SK-N-SH (cell line): Measurements from ENCODE around the gene NUP62CL. TPM values are rescaled to one million over a fixed set of nuclear protein-coding genes. Genes with fewer than 3 reads are reported as not detected.

Source experiments
- CTCF ChIA-PET: fragments of 300-600, 350-600 bp; formaldehyde crosslinking; extraction: SDS; loops from one replicate; lab custom pipeline; 2021; lab: Yijun Ruan, JAX
- POLR2A ChIA-PET: fragments of 350-600 bp; sonication (Branson Sonifier 250); formaldehyde crosslinking; extraction: SDS; loops from one replicate; lab custom pipeline; 2020; ENCODE audit warnings: antibody characterized with exemption, inconsistent platforms; lab: Yijun Ruan, JAX
- DNase-seq: peaks from one replicate; pipeline ENCODE4 v3.0.0; 2012
- H2AFZ ChIP-seq: fragments of 200-600 bp; sonication (generic); 2 replicates; pipeline ENCODE4 v1.8.1; 2016; ENCODE audit warnings: antibody characterized with exemption, mild to moderate bottlenecking, low read depth
- H3F3A ChIP-seq: fragments of 200-600 bp; sonication (generic); replicated peaks from 2 replicates; pipeline ENCODE3; 2016; ENCODE audit warnings: antibody characterized with exemption, mild to moderate bottlenecking; ENCODE audit not compliant: insufficient read depth
- H3K27ac ChIP-seq, 2 experiments: fragments of 200-500 bp in 1 of 2; fragments of 200-600 bp in 1 of 2; sonication (Bioruptor generic) in 1 of 2; sonication (generic), shearing (Covaris generic) in 1 of 2; 2 replicates each; pipeline versions ENCODE4 v1.5.1 to v1.6.1; 2014 to 2016; ENCODE audit warnings: low read depth in 2 of 2, inconsistent platforms in 1 of 2, low read length in 1 of 2, mild to moderate bottlenecking in 1 of 2, mixed read lengths in 1 of 2
- H3K27me3 ChIP-seq: fragments of 200-600 bp; sonication (generic), shearing (Covaris generic); 2 replicates; pipeline ENCODE4 v1.6.1; 2016; ENCODE audit warnings: mixed run types; ENCODE audit not compliant: insufficient read depth
- H3K36me3 ChIP-seq, 2 experiments: fragments of 200-500 bp in 1 of 2; fragments of 200-600 bp in 1 of 2; sonication (Bioruptor generic) in 1 of 2; sonication (generic) in 1 of 2; replicated peaks in 1 of 2; 2 replicates each; pipeline versions ENCODE3 to v1.5.1; 2014 to 2016; ENCODE audit warnings: low read length in 1 of 2, mild to moderate bottlenecking in 1 of 2; ENCODE audit not compliant: insufficient read depth in 2 of 2, control insufficient read depth in 1 of 2
- H3K4me1 ChIP-seq, 2 experiments: fragments of 200-500 bp in 1 of 2; fragments of 200-600 bp in 1 of 2; sonication (Bioruptor generic) in 1 of 2; sonication (generic), shearing (Covaris generic) in 1 of 2; 2 replicates each; pipeline versions ENCODE4 v1.5.1 to v1.6.1; 2014 to 2016; ENCODE audit warnings: low read depth in 1 of 2, low read length in 1 of 2, mixed run types in 1 of 2; ENCODE audit not compliant: insufficient read depth in 2 of 2, control insufficient read depth in 1 of 2
- H3K4me2 ChIP-seq: fragments of 200-600 bp; sonication (generic), shearing (Covaris generic); 2 replicates; pipeline ENCODE4 v1.6.1; 2017; ENCODE audit warnings: mixed run types
- H3K4me3 ChIP-seq, 2 experiments: fragments of 200-500 bp in 1 of 2; fragments of 200-600 bp in 1 of 2; sonication (Bioruptor generic) in 1 of 2; sonication (generic), shearing (Covaris generic) in 1 of 2; 2 replicates each; pipeline versions ENCODE4 v1.5.1 to v1.8.1; 2014 to 2016; ENCODE audit warnings: low read depth in 2 of 2, inconsistent platforms in 1 of 2, low read length in 1 of 2, mild to moderate bottlenecking in 1 of 2, mixed read lengths in 1 of 2, moderate library complexity in 1 of 2
- H3K79me2 ChIP-seq: fragments of 200-600 bp; sonication (generic); 2 replicates; pipeline ENCODE4 v1.8.1; 2017; ENCODE audit warnings: mild to moderate bottlenecking; ENCODE audit not compliant: insufficient read depth
- H3K9ac ChIP-seq: fragments of 200-600 bp; sonication (generic); 2 replicates; pipeline ENCODE4 v1.6.1; 2017; ENCODE audit warnings: mixed run types
- H3K9me2 ChIP-seq: fragments of 200-600 bp; sonication (generic); 2 replicates; pipeline ENCODE4 v1.6.1; 2017; ENCODE audit warnings: mixed run types
- H3K9me3 ChIP-seq: fragments of 200-600 bp; sonication (generic); 2 replicates; pipeline ENCODE4 v1.6.1; 2017; ENCODE audit warnings: mixed run types, mild to moderate bottlenecking, moderate library complexity
- H4K20me1 ChIP-seq: fragments of 200-600 bp; sonication (generic); 2 replicates; pipeline ENCODE4 v1.6.1; 2017; ENCODE audit warnings: mild to moderate bottlenecking, mixed run types; ENCODE audit not compliant: insufficient read depth
- CHD2 ChIP-seq: fragments of 150-350 bp; IDR thresholded peaks from 2 replicates; pipeline ENCODE4 v1.6.1; 2018; ENCODE audit warnings: low read length; ENCODE audit not compliant: partially characterized antibody
- EP300 ChIP-seq, 2 experiments: IDR thresholded peaks; 2 replicates each; pipeline versions ENCODE4 v1.4.0 to v1.6.1; 2012; ENCODE audit warnings: borderline replicate concordance in 1 of 2, low read depth in 1 of 2, low read length in 1 of 2
- EZH2phosphoT487 ChIP-seq: fragments of 200-600 bp; sonication (generic); IDR thresholded peaks from 2 replicates; pipeline ENCODE4 v1.6.1; 2017; ENCODE audit warnings: low read depth, mixed run types, mild to moderate bottlenecking, antibody characterized with exemption, moderate library complexity, borderline replicate concordance
- FOSL2 ChIP-seq: IDR thresholded peaks from 2 replicates; pipeline ENCODE4 v1.4.0; 2012; ENCODE audit warnings: low read depth, mild to moderate bottlenecking, moderate library complexity, borderline replicate concordance
- FOXM1 ChIP-seq: IDR thresholded peaks from 2 replicates; pipeline ENCODE4 v1.4.0; 2012; ENCODE audit warnings: low read depth, mild to moderate bottlenecking
- MXI1 ChIP-seq: IDR thresholded peaks from 2 replicates; pipeline ENCODE4 v1.6.1; 2012; ENCODE audit warnings: mild to moderate bottlenecking, low read depth, low read length, improper control_type of control experiment
- NRF1 ChIP-seq: IDR thresholded peaks from 2 replicates; pipeline ENCODE4 v1.6.1; 2012; ENCODE audit warnings: low read depth, mild to moderate bottlenecking, low read length
- POLR2AphosphoS5 ChIP-seq: IDR thresholded peaks from 2 replicates; pipeline ENCODE4 v1.6.1; 2012; ENCODE audit warnings: low read depth, low read length
- RAD21 ChIP-seq: IDR thresholded peaks from 2 replicates; pipeline ENCODE4 v1.6.1; 2012; ENCODE audit warnings: mild to moderate bottlenecking, low read length
- RFX5 ChIP-seq: IDR thresholded peaks from 2 replicates; pipeline ENCODE4 v1.6.1; 2012; ENCODE audit warnings: mild to moderate bottlenecking, improper control_type of control experiment, low read length
- SIN3A ChIP-seq: IDR thresholded peaks from 2 replicates; pipeline ENCODE4 v1.6.1; 2012; ENCODE audit warnings: low read depth, mild to moderate bottlenecking, low read length, moderate library complexity, borderline replicate concordance
- SMC3 ChIP-seq: IDR thresholded peaks from 2 replicates; pipeline ENCODE4 v1.6.1; 2012; ENCODE audit warnings: low read depth, low read length, improper control_type of control experiment
- TCF12 ChIP-seq: IDR thresholded peaks from 2 replicates; pipeline ENCODE4 v1.4.0; 2012
- WGBS: methylation state at CpG from one replicate; pipeline ENCODE4 v1.1.6; 2017; ENCODE audit warnings: low lambda C conversion rate; 5-methylcytosine and 5-hydroxymethylcytosine counted together
- polyA plus RNA-seq, 3 experiments: library from polyadenylated mRNA; depleted of rRNA; stranded (reverse); fragments of >200 nt; gene quantifications; 2 replicates each; pipeline ENCODE4 v1.2.3, GENCODE V29; 2012
- small RNA-seq, 7 experiments: library from RNA; depleted of rRNA; stranded (forward); fragments of <200 nt; gene quantifications; one replicate each; pipeline ENCODE3, GENCODE V24; 2012
- TF ChIP-seq, protein P1 (sequence below): IDR thresholded peaks from 2 replicates; pipeline ENCODE4 v1.4.0; 2012; ENCODE audit warnings: low read depth, borderline replicate concordance
- TF ChIP-seq, protein P2 (sequence below): fragments of 150-350 bp; IDR thresholded peaks from 2 replicates; pipeline ENCODE4 v1.6.1; 2016; ENCODE audit warnings: mild to moderate bottlenecking, low read depth, low read length
- TF ChIP-seq, protein P3 (sequence below): IDR thresholded peaks from 2 replicates; pipeline ENCODE4; 2012
- TF ChIP-seq, protein P4 (sequence below): fragments of 200-600 bp; sonication (generic); IDR thresholded peaks from 2 replicates; pipeline ENCODE4 v1.6.1; 2017; ENCODE audit warnings: antibody characterized with exemption, mild to moderate bottlenecking, moderate library complexity

The NUP62CL gene
- polyA plus RNA-seq, 1 of the 3 experiments (the other 2 are of a cell fraction): 3.3 TPM

DNA sequence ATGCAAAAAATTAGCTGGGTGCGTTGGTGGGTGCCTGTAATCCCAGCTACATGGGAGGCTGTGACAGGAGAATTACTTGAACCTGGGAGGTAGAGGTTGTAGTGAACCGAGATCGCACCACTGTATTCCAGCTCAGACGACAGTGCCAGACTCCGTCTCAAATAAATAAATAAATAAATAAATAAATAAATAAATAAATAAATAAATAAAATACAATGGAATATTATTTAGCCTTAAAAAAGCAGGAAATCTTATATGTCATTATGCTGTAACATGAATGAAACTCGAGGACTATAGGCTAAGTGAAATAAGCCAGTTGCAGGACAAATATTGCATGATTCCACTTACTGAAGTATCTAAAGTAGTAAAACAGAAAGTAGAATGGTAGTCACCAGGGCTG is 130.1 kb downstream of the NUP62CL start:
- WGBS: 88% methylated on average over 6 of the region's 6 CpGs

More for the DNA sequence above, 130.1 kb downstream of the NUP62CL start:
- Histone ChIP-seq H3K9me3 (no peaks in the 10 kb centered on the region), H3K27ac (no peak overlapping the region), H3K4me1 (no peaks in the 10 kb centered on the region), H3K9ac (no peak overlapping the region), H4K20me1 (no peaks in the 10 kb centered on the region), H3F3A (no peaks in the 10 kb centered on the region), H3K4me3 (no peak overlapping the region), H3K36me3 (peaks cover 2 to 28% of the 10 kb centered on the region in 2 experiments), H3K4me2 (no peak overlapping the region), H2AFZ (no peak overlapping the region), H3K79me2 (peaks cover 11% of the 10 kb centered on the region; the same call in 1 of the 2 replicates), H3K9me2 (no peaks in the 10 kb centered on the region), H3K27me3 (no peaks in the 10 kb centered on the region)
- DNase-seq: no peak
- ChIA-PET CTCF (no interaction called here), POLR2A (no interaction called here)
- TF ChIP-seq, protein P1, sequence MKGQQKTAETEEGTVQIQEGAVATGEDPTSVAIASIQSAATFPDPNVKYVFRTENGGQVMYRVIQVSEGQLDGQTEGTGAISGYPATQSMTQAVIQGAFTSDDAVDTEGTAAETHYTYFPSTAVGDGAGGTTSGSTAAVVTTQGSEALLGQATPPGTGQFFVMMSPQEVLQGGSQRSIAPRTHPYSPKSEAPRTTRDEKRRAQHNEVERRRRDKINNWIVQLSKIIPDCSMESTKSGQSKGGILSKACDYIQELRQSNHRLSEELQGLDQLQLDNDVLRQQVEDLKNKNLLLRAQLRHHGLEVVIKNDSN: no peak
- TF ChIP-seq, protein P2, sequence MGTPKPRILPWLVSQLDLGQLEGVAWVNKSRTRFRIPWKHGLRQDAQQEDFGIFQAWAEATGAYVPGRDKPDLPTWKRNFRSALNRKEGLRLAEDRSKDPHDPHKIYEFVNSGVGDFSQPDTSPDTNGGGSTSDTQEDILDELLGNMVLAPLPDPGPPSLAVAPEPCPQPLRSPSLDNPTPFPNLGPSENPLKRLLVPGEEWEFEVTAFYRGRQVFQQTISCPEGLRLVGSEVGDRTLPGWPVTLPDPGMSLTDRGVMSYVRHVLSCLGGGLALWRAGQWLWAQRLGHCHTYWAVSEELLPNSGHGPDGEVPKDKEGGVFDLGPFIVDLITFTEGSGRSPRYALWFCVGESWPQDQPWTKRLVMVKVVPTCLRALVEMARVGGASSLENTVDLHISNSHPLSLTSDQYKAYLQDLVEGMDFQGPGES: no peak
- TF ChIP-seq RFX5 (no peak), TCF12 (no peak), EZH2phosphoT487 (no peak), SIN3A (no peak), FOXM1 (no peak), CHD2 (no peak), FOSL2 (no peak), MXI1 (no peak), SMC3 (no peak), POLR2AphosphoS5 (no peak), RAD21 (no peak), NRF1 (no peak), EP300 (IDR thresholded peaks at IDR 0.05; ENCODE audit: borderline replicate concordance in 1 of 2, low read depth in 1 of 2, low read length in 1 of 2) (no peak)
- TF ChIP-seq, protein P3, sequence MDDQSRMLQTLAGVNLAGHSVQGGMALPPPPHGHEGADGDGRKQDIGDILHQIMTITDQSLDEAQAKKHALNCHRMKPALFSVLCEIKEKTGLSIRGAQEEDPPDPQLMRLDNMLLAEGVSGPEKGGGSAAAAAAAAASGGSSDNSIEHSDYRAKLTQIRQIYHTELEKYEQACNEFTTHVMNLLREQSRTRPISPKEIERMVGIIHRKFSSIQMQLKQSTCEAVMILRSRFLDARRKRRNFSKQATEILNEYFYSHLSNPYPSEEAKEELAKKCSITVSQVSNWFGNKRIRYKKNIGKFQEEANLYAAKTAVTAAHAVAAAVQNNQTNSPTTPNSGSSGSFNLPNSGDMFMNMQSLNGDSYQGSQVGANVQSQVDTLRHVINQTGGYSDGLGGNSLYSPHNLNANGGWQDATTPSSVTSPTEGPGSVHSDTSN: no peak
- TF ChIP-seq, protein P4, sequence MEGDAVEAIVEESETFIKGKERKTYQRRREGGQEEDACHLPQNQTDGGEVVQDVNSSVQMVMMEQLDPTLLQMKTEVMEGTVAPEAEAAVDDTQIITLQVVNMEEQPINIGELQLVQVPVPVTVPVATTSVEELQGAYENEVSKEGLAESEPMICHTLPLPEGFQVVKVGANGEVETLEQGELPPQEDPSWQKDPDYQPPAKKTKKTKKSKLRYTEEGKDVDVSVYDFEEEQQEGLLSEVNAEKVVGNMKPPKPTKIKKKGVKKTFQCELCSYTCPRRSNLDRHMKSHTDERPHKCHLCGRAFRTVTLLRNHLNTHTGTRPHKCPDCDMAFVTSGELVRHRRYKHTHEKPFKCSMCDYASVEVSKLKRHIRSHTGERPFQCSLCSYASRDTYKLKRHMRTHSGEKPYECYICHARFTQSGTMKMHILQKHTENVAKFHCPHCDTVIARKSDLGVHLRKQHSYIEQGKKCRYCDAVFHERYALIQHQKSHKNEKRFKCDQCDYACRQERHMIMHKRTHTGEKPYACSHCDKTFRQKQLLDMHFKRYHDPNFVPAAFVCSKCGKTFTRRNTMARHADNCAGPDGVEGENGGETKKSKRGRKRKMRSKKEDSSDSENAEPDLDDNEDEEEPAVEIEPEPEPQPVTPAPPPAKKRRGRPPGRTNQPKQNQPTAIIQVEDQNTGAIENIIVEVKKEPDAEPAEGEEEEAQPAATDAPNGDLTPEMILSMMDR: no peak
- TF ChIP-seq, all 33 proteins: peak for 0

Small RNA genes lying within 50 kb of the gene (small RNA-seq; reads per million reads assigned to genes)
- gene RF00019: 0 reads per million in 7 experiments

Other genes with a start within 250 kb of the NUP62CL start
- gene MORC4, start 206.2 kb downstream of the NUP62CL start, polyA plus RNA-seq (2012; rRNA removed): 12.5 and 13.7 TPM in 2 replicates
- gene RBM41, start 87.6 kb downstream of the NUP62CL start, polyA plus RNA-seq (2012; rRNA removed): 4.2 and 6.4 TPM in 2 replicates
- gene DNAAF6, start 178 bp upstream of the NUP62CL start, polyA plus RNA-seq (2012; rRNA removed): not detected in 2 replicates
- gene FRMPD3, start 243.2 kb upstream of the NUP62CL start, polyA plus RNA-seq (2012; rRNA removed): 0.03 and 0.06 TPM in 2 replicates